DND-41 (cell line): ENCODE measurements around the gene MEAF6.
A peak's percentile ranks its signal among the peaks of the same experiment; 100 is the strongest.

ENCODE experiments used
- ATAC-seq: fragments of 200-7000 bp; cut with Tn5 transposase; 3 replicates; pipeline ENCODE4 v1.9.1; 2021; ENCODE audit warnings: low read depth; ENCODE audit not compliant: insufficient read depth
- DNase-seq: peaks from one replicate; pipeline ENCODE4 v3.0.0-alpha.2; 2020
- H2AFZ ChIP-seq: 2 replicates; pipeline ENCODE4 v1.6.0; 2012; ENCODE audit warnings: low read depth, low read length
- H3K27ac ChIP-seq: 2 replicates; pipeline ENCODE4 v1.5.1; 2012; ENCODE audit warnings: low read length, inconsistent platforms
- H3K27me3 ChIP-seq: fragments of 200-600 bp; sonication (generic); 2 replicates; pipeline ENCODE4 v1.6.0; 2012; ENCODE audit warnings: low read length, mild to moderate bottlenecking, inconsistent platforms; ENCODE audit not compliant: insufficient read depth, poor library complexity
- H3K36me3 ChIP-seq: 2 replicates; pipeline ENCODE4 v1.5.1; 2012; ENCODE audit warnings: low read length, inconsistent platforms; ENCODE audit not compliant: insufficient read depth
- H3K4me1 ChIP-seq: 2 replicates; pipeline ENCODE4 v1.5.1; 2012; ENCODE audit warnings: mild to moderate bottlenecking, low read length; ENCODE audit not compliant: insufficient read depth
- H3K4me2 ChIP-seq: 2 replicates; pipeline ENCODE4 v1.6.0; 2012; ENCODE audit warnings: mild to moderate bottlenecking, moderate library complexity, low read length, inconsistent platforms; ENCODE audit not compliant: insufficient read depth
- H3K4me3 ChIP-seq, 2 experiments: fragments of 200-600 bp in 1 of 2; shearing (Covaris generic) in 1 of 2; 2 replicates each; pipeline ENCODE4 v1.5.1; 2012 to 2016; ENCODE audit warnings: inconsistent platforms in 2 of 2, low read length in 2 of 2, mild to moderate bottlenecking in 2 of 2, low read depth in 1 of 2, moderate library complexity in 1 of 2
- H3K79me2 ChIP-seq: 2 replicates; pipeline ENCODE4 v1.6.0; 2012; ENCODE audit warnings: low read length, inconsistent platforms; ENCODE audit not compliant: insufficient read depth
- H3K9ac ChIP-seq: 2 replicates; pipeline ENCODE4 v1.6.0; 2012; ENCODE audit warnings: low read depth, mild to moderate bottlenecking, inconsistent platforms, low read length, moderate library complexity
- H3K9me3 ChIP-seq: 2 replicates; pipeline ENCODE4 v1.5.1; 2012; ENCODE audit warnings: low read length, moderate library complexity, mild to moderate bottlenecking, inconsistent platforms; ENCODE audit not compliant: insufficient read depth, severe bottlenecking
- H4K20me1 ChIP-seq: 2 replicates; pipeline ENCODE4 v1.6.0; 2012; ENCODE audit warnings: low read length; ENCODE audit not compliant: insufficient read depth
- EZH2 ChIP-seq: IDR thresholded peaks from 3 replicates; pipeline ENCODE4 v1.6.1; 2012; ENCODE audit warnings: borderline replicate concordance, low read depth, mild to moderate bottlenecking, moderate library complexity, low read length, inconsistent platforms; ENCODE audit not compliant: severe bottlenecking
- TF ChIP-seq, protein P1 (sequence below): IDR thresholded peaks from 2 replicates; pipeline ENCODE4 v1.5.1; 2012; ENCODE audit warnings: borderline replicate concordance, low read length, moderate library complexity, mild to moderate bottlenecking; ENCODE audit not compliant: poor library complexity, severe bottlenecking; ENCODE audit errors: extremely low read depth

The MEAF6 gene

DNA sequence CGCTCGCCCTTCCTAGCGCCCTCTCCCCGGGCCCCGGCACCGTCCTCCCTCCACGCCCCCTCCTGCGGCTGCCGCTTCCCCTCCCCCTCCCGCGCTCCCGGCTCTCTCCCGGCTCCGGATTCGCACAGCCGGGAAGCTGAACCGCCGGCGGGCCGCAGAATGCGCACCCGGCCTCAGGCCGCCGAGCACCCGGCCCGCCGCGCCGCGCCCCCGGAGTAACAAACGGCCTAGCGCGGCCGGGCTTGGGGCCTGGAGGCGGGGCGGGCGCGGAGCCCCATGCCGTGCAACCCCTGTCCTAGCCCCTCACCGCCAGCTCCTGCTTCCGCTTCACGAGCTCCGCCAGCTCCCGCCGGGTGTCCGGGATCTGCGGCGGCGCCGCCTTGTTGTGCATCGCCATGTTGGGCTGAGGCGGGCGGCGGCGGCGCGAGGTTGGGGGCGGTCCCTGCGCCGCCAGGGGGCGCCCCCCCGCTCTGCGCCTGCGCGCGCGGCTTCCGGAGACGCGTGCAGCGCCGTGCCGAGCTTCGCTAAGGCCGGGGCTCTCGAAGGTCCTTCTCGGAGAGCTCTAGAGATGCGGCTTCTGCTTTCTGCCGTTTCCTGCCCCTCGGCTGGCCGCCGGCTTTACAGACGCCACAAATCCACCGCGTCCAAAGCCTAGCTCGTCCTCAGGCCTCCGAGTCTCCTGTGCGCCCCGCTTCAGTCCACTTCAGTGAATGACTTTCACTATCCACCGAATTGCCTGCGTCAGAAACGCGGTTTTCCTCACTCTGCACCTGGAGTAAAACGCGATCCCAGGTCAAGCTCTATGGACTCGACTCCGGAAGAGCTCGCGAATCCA is at the start of gene MEAF6:
MEAF6 (minus strand) TSS at position 417 of the 835 bp plus-strand sequence; CDS start at position 397, 20 bp downstream.
- DNase-seq (peak; percentile 84), ATAC-seq (peak; percentile 94)
- H3K9ac ChIP-seq, result peak within 1 kb of the TSS; percentile 71
- peak within 1 kb of the TSS; percentile 89 for H2AFZ ChIP-seq
- no peaks in the 10 kb centered on the region for H3K9me3 ChIP-seq
- TF ChIP-seq, protein P1, sequence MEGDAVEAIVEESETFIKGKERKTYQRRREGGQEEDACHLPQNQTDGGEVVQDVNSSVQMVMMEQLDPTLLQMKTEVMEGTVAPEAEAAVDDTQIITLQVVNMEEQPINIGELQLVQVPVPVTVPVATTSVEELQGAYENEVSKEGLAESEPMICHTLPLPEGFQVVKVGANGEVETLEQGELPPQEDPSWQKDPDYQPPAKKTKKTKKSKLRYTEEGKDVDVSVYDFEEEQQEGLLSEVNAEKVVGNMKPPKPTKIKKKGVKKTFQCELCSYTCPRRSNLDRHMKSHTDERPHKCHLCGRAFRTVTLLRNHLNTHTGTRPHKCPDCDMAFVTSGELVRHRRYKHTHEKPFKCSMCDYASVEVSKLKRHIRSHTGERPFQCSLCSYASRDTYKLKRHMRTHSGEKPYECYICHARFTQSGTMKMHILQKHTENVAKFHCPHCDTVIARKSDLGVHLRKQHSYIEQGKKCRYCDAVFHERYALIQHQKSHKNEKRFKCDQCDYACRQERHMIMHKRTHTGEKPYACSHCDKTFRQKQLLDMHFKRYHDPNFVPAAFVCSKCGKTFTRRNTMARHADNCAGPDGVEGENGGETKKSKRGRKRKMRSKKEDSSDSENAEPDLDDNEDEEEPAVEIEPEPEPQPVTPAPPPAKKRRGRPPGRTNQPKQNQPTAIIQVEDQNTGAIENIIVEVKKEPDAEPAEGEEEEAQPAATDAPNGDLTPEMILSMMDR, result peak; percentile 76
- no peak for TF ChIP-seq EZH2
- H3K27me3 ChIP-seq, result no peaks in the 10 kb centered on the region
- peaks cover 34% of the 10 kb centered on the region for H3K36me3 ChIP-seq
- peaks cover 39% of the 10 kb centered on the region for H3K4me1 ChIP-seq
- H3K79me2 ChIP-seq, result peaks cover 41% of the 10 kb centered on the region
- peak within 1 kb of the TSS; percentile 95 for H3K4me2 ChIP-seq
- peaks cover 12% of the 10 kb centered on the region for H4K20me1 ChIP-seq
- H3K27ac ChIP-seq, result peak within 1 kb of the TSS; percentile 88
- peak within 1 kb of the TSS; percentile 61 to 84 for H3K4me3 ChIP-seq

DNA sequence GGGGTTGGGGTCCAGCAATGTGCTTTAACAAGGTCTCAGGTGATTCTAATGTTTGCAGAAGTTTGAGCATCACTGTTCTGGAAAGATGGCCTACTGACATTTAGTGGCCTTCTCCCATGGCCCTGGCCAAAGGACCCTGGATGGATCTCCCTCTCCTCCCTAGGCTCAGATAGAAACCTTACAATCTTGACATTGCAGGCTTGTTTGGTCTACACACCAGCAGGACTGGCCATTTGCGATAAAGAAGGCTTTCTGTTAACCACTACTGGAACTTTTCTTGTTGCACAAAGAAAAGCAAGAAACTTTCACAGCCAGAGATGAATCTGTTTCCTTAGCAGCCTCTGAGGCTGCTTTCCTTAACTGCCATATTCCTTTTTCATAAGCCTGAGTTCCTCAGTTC is 48.4 kb upstream of the MEAF6 start:
- peaks cover 32% of the 10 kb centered on the region for H3K36me3 ChIP-seq
- no peak for ATAC-seq
- no peaks in the 10 kb centered on the region for H4K20me1 ChIP-seq
- no peaks in the 10 kb centered on the region for H3K27me3 ChIP-seq
- no peaks in the 10 kb centered on the region for H3K4me1 ChIP-seq
- no peak overlapping the region for H2AFZ ChIP-seq
- no peak overlapping the region for H3K27ac ChIP-seq
- no peaks in the 10 kb centered on the region for H3K9me3 ChIP-seq
- no peak overlapping the region for H3K4me3 ChIP-seq
- no peaks in the 10 kb centered on the region for H3K79me2 ChIP-seq
- H3K9ac ChIP-seq, result no peak overlapping the region
- TF ChIP-seq EZH2, result no peak
- TF ChIP-seq, protein P1, result no peak
- H3K4me2 ChIP-seq, result no peak overlapping the region
- no peak for DNase-seq

DNA sequence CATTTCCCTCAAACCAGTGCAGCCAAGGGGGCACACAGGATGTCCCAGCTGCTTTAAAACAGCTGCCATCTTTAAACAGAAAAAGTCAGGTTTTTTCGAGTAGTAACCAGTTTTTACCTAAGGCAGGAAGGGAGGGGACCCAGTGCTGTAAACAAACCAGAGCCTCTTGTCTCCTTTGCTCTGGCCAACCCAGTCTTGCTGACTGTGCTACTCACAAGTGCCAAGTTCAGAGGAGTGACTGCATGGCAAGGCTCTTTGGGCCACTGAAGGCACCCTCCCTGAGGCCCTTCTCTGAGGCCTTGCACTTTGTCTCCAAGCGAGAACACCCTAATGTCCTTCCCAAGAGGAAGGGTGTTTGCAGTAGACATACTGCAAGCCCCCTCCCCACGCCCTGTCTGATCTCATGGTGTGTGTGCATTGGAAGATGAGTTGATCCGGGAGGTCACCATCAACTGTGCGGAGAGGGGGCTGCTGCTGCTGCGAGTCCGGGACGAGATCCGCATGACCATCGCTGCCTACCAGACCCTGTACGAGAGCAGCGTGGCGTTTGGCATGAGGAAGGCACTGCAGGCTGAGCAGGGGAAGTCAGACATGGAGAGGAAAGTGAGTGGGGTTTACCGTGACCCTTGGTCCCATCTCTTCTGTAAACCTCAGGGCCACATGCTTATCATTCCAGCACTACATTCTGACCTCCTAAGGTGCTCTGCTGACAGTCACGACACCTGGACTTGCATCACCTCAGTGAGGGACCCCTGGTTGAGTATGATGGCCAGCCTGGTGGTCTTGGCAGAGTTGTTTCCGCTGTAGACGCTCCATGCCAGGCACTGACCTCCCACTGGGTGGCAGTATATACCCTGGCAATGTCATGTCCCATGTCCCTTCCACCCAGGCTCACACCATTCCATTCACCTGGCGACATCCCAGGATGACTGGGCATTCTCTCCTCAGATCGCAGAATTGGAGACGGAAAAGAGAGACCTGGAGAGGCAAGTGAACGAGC is 46.9 kb upstream of the MEAF6 start:
- Histone ChIP-seq H3K4me3 (no peak overlapping the region), H3K4me1 (no peaks in the 10 kb centered on the region), H3K9me3 (no peaks in the 10 kb centered on the region), H3K27ac (no peak overlapping the region), H4K20me1 (no peaks in the 10 kb centered on the region), H3K36me3 (peaks cover 17% of the 10 kb centered on the region), H3K27me3 (no peaks in the 10 kb centered on the region), H2AFZ (no peak overlapping the region), H3K9ac (no peak overlapping the region), H3K79me2 (no peaks in the 10 kb centered on the region), H3K4me2 (no peak overlapping the region)
- DNase-seq (peak; percentile 44), ATAC-seq (peak; percentile 80)
- TF ChIP-seq, protein P1, result peak; percentile 87
- no peak for TF ChIP-seq EZH2
